SK-N-SH (cell line): ENCODE data around the gene PROC. TPM values are rescaled to one million over a fixed set of nuclear protein-coding genes. Genes with fewer than 3 reads are reported as not detected.

ENCODE experiments used
- CTCF ChIA-PET: fragments of 300-600, 350-600 bp; formaldehyde crosslinking; extraction: SDS; loops from one replicate; lab custom pipeline; 2021; lab: Yijun Ruan, JAX
- POLR2A ChIA-PET: fragments of 350-600 bp; sonication (Branson Sonifier 250); formaldehyde crosslinking; extraction: SDS; loops from one replicate; lab custom pipeline; 2020; ENCODE audit warnings: antibody characterized with exemption, inconsistent platforms; lab: Yijun Ruan, JAX
- DNase-seq: peaks from one replicate; pipeline ENCODE4 v3.0.0; 2012
- H2AFZ ChIP-seq: fragments of 200-600 bp; sonication (generic); 2 replicates; pipeline ENCODE4 v1.8.1; 2016; ENCODE audit warnings: antibody characterized with exemption, mild to moderate bottlenecking, low read depth
- H3F3A ChIP-seq: fragments of 200-600 bp; sonication (generic); replicated peaks from 2 replicates; pipeline ENCODE3; 2016; ENCODE audit warnings: antibody characterized with exemption, mild to moderate bottlenecking; ENCODE audit not compliant: insufficient read depth
- H3K27ac ChIP-seq, 2 experiments: fragments of 200-500 bp in 1 of 2; fragments of 200-600 bp in 1 of 2; sonication (Bioruptor generic) in 1 of 2; sonication (generic), shearing (Covaris generic) in 1 of 2; 2 replicates each; pipeline versions ENCODE4 v1.5.1 to v1.6.1; 2014 to 2016; ENCODE audit warnings: low read depth in 2 of 2, inconsistent platforms in 1 of 2, low read length in 1 of 2, mild to moderate bottlenecking in 1 of 2, mixed read lengths in 1 of 2
- H3K27me3 ChIP-seq: fragments of 200-600 bp; sonication (generic), shearing (Covaris generic); 2 replicates; pipeline ENCODE4 v1.6.1; 2016; ENCODE audit warnings: mixed run types; ENCODE audit not compliant: insufficient read depth
- H3K36me3 ChIP-seq, 2 experiments: fragments of 200-500 bp in 1 of 2; fragments of 200-600 bp in 1 of 2; sonication (Bioruptor generic) in 1 of 2; sonication (generic) in 1 of 2; replicated peaks in 1 of 2; 2 replicates each; pipeline versions ENCODE3 to v1.5.1; 2014 to 2016; ENCODE audit warnings: low read length in 1 of 2, mild to moderate bottlenecking in 1 of 2; ENCODE audit not compliant: insufficient read depth in 2 of 2, control insufficient read depth in 1 of 2
- H3K4me1 ChIP-seq, 2 experiments: fragments of 200-500 bp in 1 of 2; fragments of 200-600 bp in 1 of 2; sonication (Bioruptor generic) in 1 of 2; sonication (generic), shearing (Covaris generic) in 1 of 2; 2 replicates each; pipeline versions ENCODE4 v1.5.1 to v1.6.1; 2014 to 2016; ENCODE audit warnings: low read depth in 1 of 2, low read length in 1 of 2, mixed run types in 1 of 2; ENCODE audit not compliant: insufficient read depth in 2 of 2, control insufficient read depth in 1 of 2
- H3K4me2 ChIP-seq: fragments of 200-600 bp; sonication (generic), shearing (Covaris generic); 2 replicates; pipeline ENCODE4 v1.6.1; 2017; ENCODE audit warnings: mixed run types
- H3K4me3 ChIP-seq, 2 experiments: fragments of 200-500 bp in 1 of 2; fragments of 200-600 bp in 1 of 2; sonication (Bioruptor generic) in 1 of 2; sonication (generic), shearing (Covaris generic) in 1 of 2; 2 replicates each; pipeline versions ENCODE4 v1.5.1 to v1.8.1; 2014 to 2016; ENCODE audit warnings: low read depth in 2 of 2, inconsistent platforms in 1 of 2, low read length in 1 of 2, mild to moderate bottlenecking in 1 of 2, mixed read lengths in 1 of 2, moderate library complexity in 1 of 2
- H3K79me2 ChIP-seq: fragments of 200-600 bp; sonication (generic); 2 replicates; pipeline ENCODE4 v1.8.1; 2017; ENCODE audit warnings: mild to moderate bottlenecking; ENCODE audit not compliant: insufficient read depth
- H3K9ac ChIP-seq: fragments of 200-600 bp; sonication (generic); 2 replicates; pipeline ENCODE4 v1.6.1; 2017; ENCODE audit warnings: mixed run types
- H3K9me2 ChIP-seq: fragments of 200-600 bp; sonication (generic); 2 replicates; pipeline ENCODE4 v1.6.1; 2017; ENCODE audit warnings: mixed run types
- H3K9me3 ChIP-seq: fragments of 200-600 bp; sonication (generic); 2 replicates; pipeline ENCODE4 v1.6.1; 2017; ENCODE audit warnings: mixed run types, mild to moderate bottlenecking, moderate library complexity
- H4K20me1 ChIP-seq: fragments of 200-600 bp; sonication (generic); 2 replicates; pipeline ENCODE4 v1.6.1; 2017; ENCODE audit warnings: mild to moderate bottlenecking, mixed run types; ENCODE audit not compliant: insufficient read depth
- CHD2 ChIP-seq: fragments of 150-350 bp; IDR thresholded peaks from 2 replicates; pipeline ENCODE4 v1.6.1; 2018; ENCODE audit warnings: low read length; ENCODE audit not compliant: partially characterized antibody
- ELF1 ChIP-seq: IDR thresholded peaks from 2 replicates; pipeline ENCODE4 v1.4.0; 2012
- EZH2phosphoT487 ChIP-seq: fragments of 200-600 bp; sonication (generic); IDR thresholded peaks from 2 replicates; pipeline ENCODE4 v1.6.1; 2017; ENCODE audit warnings: low read depth, mixed run types, mild to moderate bottlenecking, antibody characterized with exemption, moderate library complexity, borderline replicate concordance
- FOXJ3 ChIP-seq: sonication (generic); formaldehyde crosslinking; IDR thresholded peaks from 2 replicates; pipeline ENCODE4 v1.5.1; 2020; ENCODE audit warnings: mild to moderate bottlenecking, missing genetic modification reagents
- FOXM1 ChIP-seq: IDR thresholded peaks from 2 replicates; pipeline ENCODE4 v1.4.0; 2012; ENCODE audit warnings: low read depth, mild to moderate bottlenecking
- MXI1 ChIP-seq: IDR thresholded peaks from 2 replicates; pipeline ENCODE4 v1.6.1; 2012; ENCODE audit warnings: mild to moderate bottlenecking, low read depth, low read length, improper control_type of control experiment
- NFIC ChIP-seq: IDR thresholded peaks from 2 replicates; pipeline ENCODE4 v1.4.0; 2012; ENCODE audit warnings: borderline replicate concordance
- POLR2AphosphoS5 ChIP-seq: IDR thresholded peaks from 2 replicates; pipeline ENCODE4 v1.6.1; 2012; ENCODE audit warnings: low read depth, low read length
- RCOR1 ChIP-seq: fragments of 150-350 bp; IDR thresholded peaks from 2 replicates; pipeline ENCODE4 v1.6.1; 2017; ENCODE audit warnings: antibody characterized with exemption, low read length
- RFX5 ChIP-seq: IDR thresholded peaks from 2 replicates; pipeline ENCODE4 v1.6.1; 2012; ENCODE audit warnings: mild to moderate bottlenecking, improper control_type of control experiment, low read length
- SIN3A ChIP-seq: IDR thresholded peaks from 2 replicates; pipeline ENCODE4 v1.6.1; 2012; ENCODE audit warnings: low read depth, mild to moderate bottlenecking, low read length, moderate library complexity, borderline replicate concordance
- TAF1 ChIP-seq: IDR thresholded peaks from 2 replicates; pipeline ENCODE4 v1.6.1; 2012; ENCODE audit warnings: low read depth, mild to moderate bottlenecking, low read length, moderate library complexity, borderline replicate concordance
- TEAD4 ChIP-seq: IDR thresholded peaks from 2 replicates; pipeline ENCODE4 v1.4.0; 2012; ENCODE audit warnings: mild to moderate bottlenecking, borderline replicate concordance; ENCODE audit not compliant: insufficient read depth
- WGBS: methylation state at CpG from one replicate; pipeline ENCODE4 v1.1.6; 2017; ENCODE audit warnings: low lambda C conversion rate; 5-methylcytosine and 5-hydroxymethylcytosine counted together
- polyA plus RNA-seq, 3 experiments: library from polyadenylated mRNA; depleted of rRNA; stranded (reverse); fragments of >200 nt; gene quantifications; 2 replicates each; pipeline ENCODE4 v1.2.3, GENCODE V29; 2012

Gene PROC
- polyA plus RNA-seq, 1 of the 3 experiments (the other 2 are of a cell fraction): 0.10 TPM

GRCh38 chr2:127437781-127438726 lies 19.8 kb downstream of the PROC start:
- Histone ChIP-seq H3F3A (no peaks in the 10 kb centered on the region), H3K4me1 (no peaks in the 10 kb centered on the region), H3K27ac (no peak overlapping the region), H3K9ac (no peak overlapping the region), H3K4me2 (no peak overlapping the region), H3K27me3 (no peaks in the 10 kb centered on the region), H3K36me3 (peaks cover 0 to 5% of the 10 kb centered on the region in 2 experiments), H2AFZ (no peak overlapping the region), H3K4me3 (no peak overlapping the region), H3K79me2 (no peaks in the 10 kb centered on the region), H3K9me2 (no peaks in the 10 kb centered on the region), H4K20me1 (no peaks in the 10 kb centered on the region), H3K9me3 (no peaks in the 10 kb centered on the region)
- 75% methylated on average over 13 of the region's 13 CpGs for WGBS
- CTCF ChIA-PET: interaction anchor here (1.0 to 3.2 kb wide), 4 partner anchors 12 to 114 kb away, joined by 4 to 16 read pairs (median 5); no protein-coding TSS in a partner anchor
- no peak for DNase-seq
- no peak for TF ChIP-seq TEAD4
- TF ChIP-seq ELF1: no peak
- TF ChIP-seq RFX5: no peak
- TF ChIP-seq MXI1: no peak
- TF ChIP-seq FOXM1: no peak
- no peak for TF ChIP-seq EZH2phosphoT487
- TF ChIP-seq SIN3A: no peak
- TF ChIP-seq POLR2AphosphoS5: no peak
- TF ChIP-seq FOXJ3 (CRISPR knock-in tag): no peak
- POLR2A ChIA-PET: no interaction called here

GRCh38 chr2:127439343-127439742 lies 21.1 kb downstream of the PROC start:
- H3K27ac ChIP-seq: no peak overlapping the region
- H3K4me2 ChIP-seq: no peak overlapping the region
- no peaks in the 10 kb centered on the region for H3K79me2 ChIP-seq
- H3K4me3 ChIP-seq: no peak overlapping the region
- CTCF ChIA-PET: no interaction called here
- H3K27me3 ChIP-seq: no peaks in the 10 kb centered on the region
- H3K9ac ChIP-seq: no peak overlapping the region
- 34% methylated on average over 4 of the region's 5 CpGs for WGBS
- no peaks in the 10 kb centered on the region for H4K20me1 ChIP-seq
- DNase-seq: no peak
- TF ChIP-seq TAF1: no peak
- TF ChIP-seq ELF1: no peak
- TF ChIP-seq POLR2AphosphoS5: no peak
- TF ChIP-seq SIN3A: no peak
- TF ChIP-seq RCOR1: no peak
- TF ChIP-seq FOXM1: no peak
- TF ChIP-seq NFIC: no peak
- TF ChIP-seq CHD2: no peak
- H3K4me1 ChIP-seq: no peaks in the 10 kb centered on the region
- H3K9me2 ChIP-seq: no peaks in the 10 kb centered on the region
- H3K36me3 ChIP-seq: peaks cover 0 to 5% of the 10 kb centered on the region in 2 experiments
- no peak overlapping the region for H2AFZ ChIP-seq
- no peaks in the 10 kb centered on the region for H3K9me3 ChIP-seq
- no peaks in the 10 kb centered on the region for H3F3A ChIP-seq
- POLR2A ChIA-PET: no interaction called here
